ENCODE measurements around the gene B4GALT3.

The B4GALT3 gene

GRCh38 chr1:161162806-161163205 is 14.5 kb downstream of the B4GALT3 start:
- Histone ChIP-seq H3K4me1 (no peaks in the 10 kb centered on the region), H3K27me3 (ENCODE audit: control insufficient read depth, insufficient read depth, low read length) (no peaks in the 10 kb centered on the region), H3K4me2 (ENCODE audit: low read length) (no peak overlapping the region), H3K27ac (no peak overlapping the region), H3K36me3 (ENCODE audit: control insufficient read depth, insufficient read depth, low read length) (no peaks in the 10 kb centered on the region), H3K9me3 (ENCODE audit: control insufficient read depth, low read length) (no peaks in the 10 kb centered on the region), H2AFZ (no peak overlapping the region), H3K79me2 (peaks cover 4% of the 10 kb centered on the region), H3K4me3 (ENCODE audit: low read depth, low read length) (no peak overlapping the region), H3K9ac (no peak overlapping the region)
- no peak for TF ChIP-seq CTCF (IDR thresholded peaks at IDR 0.05)

GRCh38 chr1:161162052-161162451 is 15.3 kb downstream of the B4GALT3 start:
- H3K9ac ChIP-seq: no peak overlapping the region
- peaks cover 4% of the 10 kb centered on the region for H3K79me2 ChIP-seq
- no peaks in the 10 kb centered on the region for H3K36me3 ChIP-seq (ENCODE audit: control insufficient read depth, insufficient read depth, low read length)
- no peaks in the 10 kb centered on the region for H3K9me3 ChIP-seq (ENCODE audit: control insufficient read depth, low read length)
- no peak overlapping the region for H3K27ac ChIP-seq
- no peaks in the 10 kb centered on the region for H3K4me1 ChIP-seq
- no peaks in the 10 kb centered on the region for H3K27me3 ChIP-seq (ENCODE audit: control insufficient read depth, insufficient read depth, low read length)
- TF ChIP-seq CTCF (IDR thresholded peaks at IDR 0.05): no peak
- H3K4me3 ChIP-seq (ENCODE audit: low read depth, low read length): no peak overlapping the region
- no peak overlapping the region for H2AFZ ChIP-seq
- no peak overlapping the region for H3K4me2 ChIP-seq (ENCODE audit: low read length)

- Histone ChIP-seq H3K79me2 (peaks cover 4% of the 10 kb centered on the region), H3K9ac (no peak overlapping the region), H3K4me2 (ENCODE audit: low read length) (no peak overlapping the region), H3K27me3 (ENCODE audit: control insufficient read depth, insufficient read depth, low read length) (no peaks in the 10 kb centered on the region), H3K27ac (no peak overlapping the region), H3K4me1 (no peaks in the 10 kb centered on the region), H3K36me3 (ENCODE audit: control insufficient read depth, insufficient read depth, low read length) (no peaks in the 10 kb centered on the region), H3K9me3 (ENCODE audit: control insufficient read depth, low read length) (no peaks in the 10 kb centered on the region), H2AFZ (no peak overlapping the region), H3K4me3 (ENCODE audit: low read depth, low read length) (no peak overlapping the region)
- no peak for TF ChIP-seq CTCF (IDR thresholded peaks at IDR 0.05)
Measured at GRCh38 chr1:161161652-161162051, 15.7 kb downstream of the B4GALT3 start.

GRCh38 chr1:161160671-161161145 is 16.6 kb downstream of the B4GALT3 start:
- Histone ChIP-seq H3K4me2 (ENCODE audit: low read length) (peak overlapping the region; percentile 69), H2AFZ (no peak overlapping the region), H3K79me2 (peaks cover 4% of the 10 kb centered on the region), H3K36me3 (ENCODE audit: control insufficient read depth, insufficient read depth, low read length) (no peaks in the 10 kb centered on the region), H3K27ac (no peak overlapping the region), H3K4me1 (no peaks in the 10 kb centered on the region), H3K9ac (no peak overlapping the region), H3K9me3 (ENCODE audit: control insufficient read depth, low read length) (no peaks in the 10 kb centered on the region), H3K27me3 (ENCODE audit: control insufficient read depth, insufficient read depth, low read length) (no peaks in the 10 kb centered on the region), H3K4me3 (ENCODE audit: low read depth, low read length) (peak overlapping the region; percentile 94)
- no peak for TF ChIP-seq CTCF (IDR thresholded peaks at IDR 0.05)

- peaks cover 4% of the 10 kb centered on the region for H3K79me2 ChIP-seq
- H3K9ac ChIP-seq: peak overlapping the region; percentile 37
- peak overlapping the region; percentile 69 for H3K4me2 ChIP-seq (ENCODE audit: low read length)
- no peaks in the 10 kb centered on the region for H3K9me3 ChIP-seq (ENCODE audit: control insufficient read depth, low read length)
- no peaks in the 10 kb centered on the region for H3K4me1 ChIP-seq
- no peaks in the 10 kb centered on the region for H3K36me3 ChIP-seq (ENCODE audit: control insufficient read depth, insufficient read depth, low read length)
- H3K27me3 ChIP-seq (ENCODE audit: control insufficient read depth, insufficient read depth, low read length): no peaks in the 10 kb centered on the region
- H3K4me3 ChIP-seq (ENCODE audit: low read depth, low read length): peak overlapping the region; percentile 94
- peak overlapping the region; percentile 87 for H2AFZ ChIP-seq
- no peak for TF ChIP-seq CTCF (IDR thresholded peaks at IDR 0.05)
- peak overlapping the region; percentile 91 for H3K27ac ChIP-seq
Measured at GRCh38 chr1:161159913-161160243, 17.4 kb downstream of the B4GALT3 start.

Data from parathyroid adenoma (tissue), 2 donors.